AG10803 (cell line): ENCODE data around the gene EXOC4.

Source experiments
- DNase-seq: peaks from one replicate; pipeline ENCODE4 v3.0.0; 2010; ENCODE audit warnings: low read depth
- H3K4me3 ChIP-seq: 2 replicates; pipeline ENCODE4 v1.5.1; 2011; ENCODE audit warnings: mild to moderate bottlenecking, low read length, control low read depth
- TF ChIP-seq, protein P1 (sequence below): conservative IDR thresholded peaks from 2 replicates; pipeline ENCODE4 v1.5.1; 2011; ENCODE audit warnings: mild to moderate bottlenecking, low read length, control low read depth, inconsistent platforms

Gene EXOC4

DNA sequence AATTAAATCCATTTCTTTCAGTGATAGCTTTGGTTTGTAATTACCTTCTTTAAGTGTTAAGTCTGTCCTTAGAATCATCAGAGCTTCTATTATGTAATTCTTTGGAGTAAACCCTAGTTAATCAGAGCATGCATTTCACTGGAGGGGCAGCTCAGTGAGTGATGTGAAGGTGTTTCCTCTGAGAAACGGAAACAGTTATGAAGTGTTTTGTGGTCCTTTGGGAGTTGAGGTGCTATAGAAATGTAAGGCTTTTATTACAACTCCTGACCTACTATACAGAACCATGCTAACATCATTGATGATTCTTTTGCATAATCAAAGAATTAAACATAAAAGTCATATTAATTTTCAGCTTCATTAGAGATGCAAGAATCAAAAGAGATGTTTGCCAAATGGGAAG, 141.5 kb downstream of the EXOC4 start:
- no peak for DNase-seq
- TF ChIP-seq, protein P1, sequence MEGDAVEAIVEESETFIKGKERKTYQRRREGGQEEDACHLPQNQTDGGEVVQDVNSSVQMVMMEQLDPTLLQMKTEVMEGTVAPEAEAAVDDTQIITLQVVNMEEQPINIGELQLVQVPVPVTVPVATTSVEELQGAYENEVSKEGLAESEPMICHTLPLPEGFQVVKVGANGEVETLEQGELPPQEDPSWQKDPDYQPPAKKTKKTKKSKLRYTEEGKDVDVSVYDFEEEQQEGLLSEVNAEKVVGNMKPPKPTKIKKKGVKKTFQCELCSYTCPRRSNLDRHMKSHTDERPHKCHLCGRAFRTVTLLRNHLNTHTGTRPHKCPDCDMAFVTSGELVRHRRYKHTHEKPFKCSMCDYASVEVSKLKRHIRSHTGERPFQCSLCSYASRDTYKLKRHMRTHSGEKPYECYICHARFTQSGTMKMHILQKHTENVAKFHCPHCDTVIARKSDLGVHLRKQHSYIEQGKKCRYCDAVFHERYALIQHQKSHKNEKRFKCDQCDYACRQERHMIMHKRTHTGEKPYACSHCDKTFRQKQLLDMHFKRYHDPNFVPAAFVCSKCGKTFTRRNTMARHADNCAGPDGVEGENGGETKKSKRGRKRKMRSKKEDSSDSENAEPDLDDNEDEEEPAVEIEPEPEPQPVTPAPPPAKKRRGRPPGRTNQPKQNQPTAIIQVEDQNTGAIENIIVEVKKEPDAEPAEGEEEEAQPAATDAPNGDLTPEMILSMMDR: no peak

DNA sequence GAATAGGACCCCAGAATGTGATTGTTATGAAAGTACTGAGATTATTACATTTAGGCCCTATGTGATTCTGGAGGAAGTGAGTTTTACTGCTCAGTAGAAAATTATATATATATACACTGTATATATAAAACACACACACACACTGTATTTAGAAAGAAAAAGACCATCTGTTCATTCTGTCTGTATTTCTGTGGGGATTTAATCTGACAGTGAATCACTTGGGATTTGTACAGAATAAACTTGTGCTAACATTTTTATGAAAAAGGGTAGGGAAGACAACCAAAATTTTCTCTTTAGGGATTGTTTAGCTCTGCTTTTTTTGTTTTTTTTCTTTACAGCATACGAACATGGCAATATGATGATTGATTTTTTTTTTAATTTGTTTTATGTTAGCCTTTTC, 142.7 kb downstream of the EXOC4 start:
- DNase-seq: no peak
- TF ChIP-seq, protein P1: no peak
- H3K4me3 ChIP-seq: no peak overlapping the region

More for the DNA sequence above, 141.5 kb downstream of the EXOC4 start:
- no peak overlapping the region for H3K4me3 ChIP-seq

DNA sequence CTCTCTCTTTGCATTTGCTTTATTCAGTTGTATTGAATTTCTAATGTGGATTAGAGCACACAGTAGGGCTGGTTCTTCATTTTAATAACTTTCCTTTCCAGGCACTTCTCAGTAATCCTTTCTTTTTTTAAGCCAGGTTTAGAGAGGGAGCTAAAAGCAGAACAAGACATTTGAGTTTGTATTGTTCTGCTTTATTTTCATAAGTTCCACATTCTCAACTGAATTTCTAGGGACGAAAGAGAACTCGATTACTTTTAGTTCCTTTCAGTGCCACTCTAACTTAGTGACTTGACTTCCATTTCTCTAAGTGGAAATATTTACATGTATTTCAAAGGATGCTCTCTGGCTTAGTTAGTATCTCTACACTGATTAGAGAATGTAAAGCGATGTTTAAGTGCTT, 145.6 kb downstream of the EXOC4 start:
- H3K4me3 ChIP-seq: no peak overlapping the region
- TF ChIP-seq, protein P1: no peak
- no peak for DNase-seq

DNA sequence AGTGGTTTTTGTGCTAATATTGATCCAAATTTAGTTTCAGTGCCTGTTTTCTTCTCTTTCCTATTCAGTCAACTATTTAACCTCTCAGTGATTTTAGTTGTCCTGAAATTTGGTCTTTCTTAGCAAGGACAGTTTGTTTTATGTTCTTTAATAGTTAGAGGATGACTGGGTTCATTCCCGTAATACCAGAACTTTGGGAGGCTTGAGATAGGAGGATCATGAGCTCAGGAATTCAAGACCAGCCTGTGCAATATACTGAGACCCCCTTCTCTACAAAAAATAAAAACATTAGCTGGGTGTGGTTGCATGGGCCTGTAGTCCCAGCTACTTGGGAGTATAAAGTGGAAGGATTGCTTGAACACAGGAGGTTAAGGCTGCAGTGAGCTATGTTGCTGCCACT, 148.3 kb downstream of the EXOC4 start:
- TF ChIP-seq, protein P1: no peak
- peak; percentile 39 for DNase-seq
- no peak overlapping the region for H3K4me3 ChIP-seq

DNA sequence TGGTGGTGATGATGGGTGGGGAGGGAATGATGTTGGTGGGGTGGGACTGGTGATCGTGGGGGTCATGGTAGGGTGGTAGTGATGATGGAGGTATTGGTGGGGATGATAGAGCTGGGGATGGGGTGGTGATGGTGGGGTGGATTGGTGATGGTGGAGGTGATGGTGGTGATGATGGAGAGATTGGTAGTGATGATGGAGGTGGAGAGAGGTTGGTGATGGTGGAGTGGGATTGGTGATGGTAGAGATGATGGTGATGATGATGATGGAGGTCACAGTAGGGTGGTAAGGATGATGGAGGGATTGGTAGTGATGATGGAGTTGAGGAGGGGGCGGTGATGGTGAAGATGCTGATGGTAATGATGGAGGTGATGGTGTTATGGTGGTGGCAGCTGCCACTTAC, 155.3 kb downstream of the EXOC4 start:
- TF ChIP-seq, protein P1: no peak
- DNase-seq: no peak
- no peak overlapping the region for H3K4me3 ChIP-seq

DNA sequence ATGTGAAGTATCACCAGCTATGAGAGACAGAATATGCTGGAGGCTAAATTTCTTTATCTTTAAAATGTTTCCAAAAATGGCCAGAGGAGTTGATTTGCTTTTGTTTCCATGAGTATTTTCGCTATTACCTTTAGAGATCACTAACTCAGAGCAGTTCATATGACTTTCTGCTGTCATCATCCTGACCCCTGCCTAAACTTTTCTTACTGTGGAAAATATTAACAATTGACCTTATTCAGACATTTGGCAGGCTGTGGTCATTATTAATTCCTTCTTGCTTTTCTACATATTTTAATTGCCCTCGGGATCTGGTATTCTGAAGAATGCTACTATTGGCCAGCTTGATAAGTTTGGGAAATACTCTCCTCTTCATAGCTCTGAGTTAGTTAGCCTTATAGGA, 156.5 kb downstream of the EXOC4 start:
- H3K4me3 ChIP-seq: no peak overlapping the region
- TF ChIP-seq, protein P1: no peak
- no peak for DNase-seq

DNA sequence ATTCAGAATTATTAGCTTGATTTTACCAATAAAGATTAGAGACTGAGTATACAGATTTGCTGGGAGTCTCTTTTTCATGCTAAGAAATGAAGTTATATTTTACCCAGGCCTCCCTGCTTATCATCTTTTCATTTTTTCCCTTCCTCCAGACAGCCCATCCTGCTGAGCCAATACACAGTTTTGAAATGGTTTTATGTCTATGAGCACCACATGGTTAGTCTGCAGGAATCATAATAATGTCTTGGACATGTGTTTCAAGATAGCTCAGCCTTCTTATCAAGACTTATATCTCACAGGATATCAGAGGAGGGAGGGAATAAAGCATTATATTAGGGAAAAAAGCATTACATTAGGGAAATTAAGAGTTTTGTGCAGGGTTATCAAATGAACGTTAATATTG, 157.1 kb downstream of the EXOC4 start:
- DNase-seq: no peak
- no peak overlapping the region for H3K4me3 ChIP-seq
- TF ChIP-seq, protein P1: no peak
